ENCODE results near the gene KCNMA1. TPM values are rescaled to one million over a fixed set of nuclear protein-coding genes. Genes with fewer than 3 reads are reported as not detected.

The KCNMA1 gene
- polyA plus RNA-seq, 1 experiment = 21.4 TPM

DNA sequence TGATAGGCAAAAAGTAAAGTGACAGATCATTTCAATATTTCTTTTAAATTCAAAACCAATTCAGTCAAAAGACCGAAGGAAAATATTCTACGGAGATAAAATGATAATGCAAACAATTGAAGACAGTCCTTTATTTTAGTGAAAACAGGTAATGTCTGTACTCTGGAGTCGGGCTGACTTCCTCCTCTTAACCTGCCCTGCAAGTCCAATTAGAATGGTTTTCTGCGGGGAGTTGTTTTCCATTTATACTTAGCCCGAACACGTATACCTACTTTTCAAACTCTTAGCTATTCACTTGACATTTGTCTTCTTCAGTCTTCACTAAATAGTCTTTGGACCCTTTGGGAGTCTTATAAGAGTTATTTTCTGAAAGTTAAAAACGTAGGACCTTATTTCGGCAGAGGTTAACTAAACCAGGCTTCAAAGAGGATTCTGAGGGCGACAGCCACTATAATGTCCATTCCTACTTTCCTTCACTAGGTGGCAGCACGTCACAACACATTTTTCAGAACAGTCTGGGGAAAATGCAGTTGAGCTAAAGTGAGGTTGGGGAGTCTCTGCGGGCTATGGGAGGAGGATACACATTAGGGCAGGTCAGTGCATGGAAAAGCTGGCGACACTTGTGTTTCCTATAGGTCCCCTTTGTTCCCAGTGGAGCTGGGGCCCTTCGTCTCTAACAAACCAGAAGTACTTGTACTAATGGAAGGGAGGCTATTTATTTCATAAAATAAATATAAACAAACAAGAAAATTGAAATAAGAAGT, 472.0 kb downstream of the KCNMA1 start:
- Histone ChIP-seq H3K4me3 (ENCODE audit: low read depth, low read length) (no peak overlapping the region), H3K36me3 (ENCODE audit: control insufficient read depth, insufficient read depth, low read length) (no peaks in the 10 kb centered on the region), H3K27me3 (ENCODE audit: control insufficient read depth, insufficient read depth, low read length) (no peaks in the 10 kb centered on the region)
- ChIA-PET CTCF (interaction anchor here (0.5 to 15.1 kb wide), 39 partner anchors 8 to 1241 kb away, joined by 3 to 374 read pairs (median 4); partner anchors contain the start of gene KCNMA1), POLR2A (no interaction called here)
- DNase-seq (ENCODE audit: low read depth) = no peak
- TF ChIP-seq CTCF (IDR thresholded peaks at IDR 0.05; ENCODE audit: insufficient read depth, low read depth, low read length) = peak; percentile 77

GRCh38 chr10:77164616-77165311, 472.8 kb downstream of the KCNMA1 start:
- Histone ChIP-seq H3K4me3 (ENCODE audit: low read depth, low read length) (no peak overlapping the region), H3K36me3 (ENCODE audit: control insufficient read depth, insufficient read depth, low read length) (no peaks in the 10 kb centered on the region), H3K27me3 (ENCODE audit: control insufficient read depth, insufficient read depth, low read length) (no peaks in the 10 kb centered on the region)
- TF ChIP-seq CTCF (IDR thresholded peaks at IDR 0.05; ENCODE audit: insufficient read depth, low read depth, low read length) = no peak
- ChIA-PET POLR2A (interaction anchor here (0.6 to 1.0 kb wide), 2 partner anchors 156 to 337 kb away, joined by 3 read pairs; no protein-coding TSS in a partner anchor), CTCF (interaction anchor here (0.7 to 15.1 kb wide), 27 partner anchors 9 to 604 kb away, joined by 3 to 374 read pairs (median 4); partner anchors contain the start of gene KCNMA1)
- no peak for DNase-seq (ENCODE audit: low read depth)

GRCh38 chr10:77163670-77164348, 473.8 kb downstream of the KCNMA1 start:
- ChIA-PET POLR2A (interaction anchor here (0.6 to 1.0 kb wide), 2 partner anchors 157 to 338 kb away, joined by 3 read pairs; no protein-coding TSS in a partner anchor), CTCF (interaction anchor here (0.6 to 15.1 kb wide), 9 partner anchors 10 to 605 kb away, joined by 3 to 374 read pairs (median 4); partner anchors contain the start of gene KCNMA1)
- Histone ChIP-seq H3K36me3 (ENCODE audit: control insufficient read depth, insufficient read depth, low read length) (no peaks in the 10 kb centered on the region), H3K4me3 (ENCODE audit: low read depth, low read length) (no peak overlapping the region), H3K27me3 (ENCODE audit: control insufficient read depth, insufficient read depth, low read length) (no peaks in the 10 kb centered on the region)
- no peak for TF ChIP-seq CTCF (IDR thresholded peaks at IDR 0.05; ENCODE audit: insufficient read depth, low read depth, low read length)
- DNase-seq (ENCODE audit: low read depth) = peak; percentile 92

DNA sequence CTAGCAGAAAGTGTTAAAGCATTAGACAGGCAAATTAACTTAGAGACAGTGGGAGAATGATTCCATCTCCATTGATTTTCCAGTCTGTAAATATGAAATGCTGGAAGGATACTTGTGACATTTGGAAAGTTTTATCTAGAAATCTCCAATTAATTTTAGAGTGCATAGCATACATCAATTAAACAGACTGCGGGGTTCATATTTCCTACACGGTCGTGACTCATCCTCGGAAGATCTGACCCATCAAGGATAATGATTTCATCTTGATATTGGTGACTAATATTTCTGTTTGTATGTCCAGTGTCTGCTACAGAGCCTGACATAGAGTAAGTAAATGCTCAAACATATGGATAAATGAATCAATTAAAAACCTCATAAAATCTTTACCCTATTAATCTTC, 474.9 kb downstream of the KCNMA1 start:
- ChIA-PET POLR2A (no interaction called here), CTCF (interaction anchor here (2.2 to 13.4 kb wide), 4 partner anchors 11 to 550 kb away, joined by 7 to 110 read pairs (median 26); no protein-coding TSS in a partner anchor)
- Histone ChIP-seq H3K36me3 (ENCODE audit: control insufficient read depth, insufficient read depth, low read length) (no peaks in the 10 kb centered on the region), H3K4me3 (ENCODE audit: low read depth, low read length) (no peak overlapping the region), H3K27me3 (ENCODE audit: control insufficient read depth, insufficient read depth, low read length) (no peaks in the 10 kb centered on the region)
- no peak for TF ChIP-seq CTCF (IDR thresholded peaks at IDR 0.05; ENCODE audit: insufficient read depth, low read depth, low read length)
- no peak for DNase-seq (ENCODE audit: low read depth)
